ENCODE data around the gene PI4KA.

GRCh38 chr22:20847318-20847822, 11.2 kb downstream of the PI4KA start:
- TF ChIP-seq POLR2AphosphoS5 (IDR thresholded peaks at IDR 0.05): no peak
- TF ChIP-seq, protein P1, sequence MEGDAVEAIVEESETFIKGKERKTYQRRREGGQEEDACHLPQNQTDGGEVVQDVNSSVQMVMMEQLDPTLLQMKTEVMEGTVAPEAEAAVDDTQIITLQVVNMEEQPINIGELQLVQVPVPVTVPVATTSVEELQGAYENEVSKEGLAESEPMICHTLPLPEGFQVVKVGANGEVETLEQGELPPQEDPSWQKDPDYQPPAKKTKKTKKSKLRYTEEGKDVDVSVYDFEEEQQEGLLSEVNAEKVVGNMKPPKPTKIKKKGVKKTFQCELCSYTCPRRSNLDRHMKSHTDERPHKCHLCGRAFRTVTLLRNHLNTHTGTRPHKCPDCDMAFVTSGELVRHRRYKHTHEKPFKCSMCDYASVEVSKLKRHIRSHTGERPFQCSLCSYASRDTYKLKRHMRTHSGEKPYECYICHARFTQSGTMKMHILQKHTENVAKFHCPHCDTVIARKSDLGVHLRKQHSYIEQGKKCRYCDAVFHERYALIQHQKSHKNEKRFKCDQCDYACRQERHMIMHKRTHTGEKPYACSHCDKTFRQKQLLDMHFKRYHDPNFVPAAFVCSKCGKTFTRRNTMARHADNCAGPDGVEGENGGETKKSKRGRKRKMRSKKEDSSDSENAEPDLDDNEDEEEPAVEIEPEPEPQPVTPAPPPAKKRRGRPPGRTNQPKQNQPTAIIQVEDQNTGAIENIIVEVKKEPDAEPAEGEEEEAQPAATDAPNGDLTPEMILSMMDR (IDR thresholded peaks at IDR 0.05): no peak
- TF ChIP-seq POLR2A (IDR thresholded peaks at IDR 0.05): no peak

All from stomach (tissue), 4 donors.